ENCODE measurements around the gene PPP1R12B.
A peak's percentile ranks its signal among the peaks of the same experiment; 100 is the strongest.
"Not testable (repeated sequence)": the region's sequence is repeated elsewhere in the genome, so short reads cannot be mapped to it uniquely, and the experiment has no call there.

The PPP1R12B gene

GRCh38 chr1:202493112-202493511, 144.6 kb downstream of the PPP1R12B start:
- H3K4me1 ChIP-seq (ENCODE audit: control insufficient read depth, insufficient read depth, low read length, poor library complexity, severe bottlenecking); H3K4me3 ChIP-seq (ENCODE audit: extremely low read depth, insufficient read depth, low read length, poor library complexity, severe bottlenecking); H3K27ac ChIP-seq (ENCODE audit: low read depth, low read length, severe bottlenecking); H3K9me3 ChIP-seq (ENCODE audit: control insufficient read depth, low read length): not testable (repeated sequence)
- H3K36me3 ChIP-seq (ENCODE audit: control insufficient read depth, insufficient read depth, low read length), result peaks cover 12% of the 10 kb centered on the region
- WGBS, 2 experiments (ENCODE audit: insufficient coverage in 2 of 2), result 74 to 83% methylated on average over 3 of the region's 3 CpGs

GRCh38 chr1:202498542-202498941, 150.0 kb downstream of the PPP1R12B start:
- Histone ChIP-seq H3K4me1 (ENCODE audit: control insufficient read depth, insufficient read depth, low read length, poor library complexity, severe bottlenecking) (no peaks in the 10 kb centered on the region), H3K36me3 (ENCODE audit: control insufficient read depth, insufficient read depth, low read length) (peaks cover 5% of the 10 kb centered on the region), H3K4me3 (ENCODE audit: extremely low read depth, insufficient read depth, low read length, poor library complexity, severe bottlenecking) (no peak overlapping the region), H3K27ac (ENCODE audit: low read depth, low read length, severe bottlenecking) (no peak overlapping the region), H3K9me3 (ENCODE audit: control insufficient read depth, low read length) (no peaks in the 10 kb centered on the region)
- WGBS, 2 experiments (ENCODE audit: insufficient coverage in 2 of 2), result 83% methylated on average over 1 of the region's 1 CpG; no CpG with 5 or more reads in 1 of the 2 experiments

GRCh38 chr1:202499997-202500396, 151.5 kb downstream of the PPP1R12B start:
- H3K4me3 ChIP-seq (ENCODE audit: extremely low read depth, insufficient read depth, low read length, poor library complexity, severe bottlenecking); H3K9me3 ChIP-seq (ENCODE audit: control insufficient read depth, low read length); H3K36me3 ChIP-seq (ENCODE audit: control insufficient read depth, insufficient read depth, low read length); H3K27ac ChIP-seq (ENCODE audit: low read depth, low read length, severe bottlenecking); H3K4me1 ChIP-seq (ENCODE audit: control insufficient read depth, insufficient read depth, low read length, poor library complexity, severe bottlenecking): not testable (repeated sequence)
- 100% methylated on average over 1 of the region's 3 CpGs; no CpG with 5 or more reads in 1 of the 2 experiments for WGBS, 2 experiments (ENCODE audit: insufficient coverage in 2 of 2)

- no peak overlapping the region for H3K27ac ChIP-seq (ENCODE audit: low read depth, low read length, severe bottlenecking)
- H3K36me3 ChIP-seq (ENCODE audit: control insufficient read depth, insufficient read depth, low read length), result peaks cover 3% of the 10 kb centered on the region
- peaks cover 14% of the 10 kb centered on the region for H3K4me1 ChIP-seq (ENCODE audit: control insufficient read depth, insufficient read depth, low read length, poor library complexity, severe bottlenecking)
- H3K4me3 ChIP-seq (ENCODE audit: extremely low read depth, insufficient read depth, low read length, poor library complexity, severe bottlenecking), result no peak overlapping the region
- WGBS, 2 experiments (ENCODE audit: insufficient coverage in 2 of 2), result 25 to 60% methylated on average over 1 of the region's 2 CpGs
- no peaks in the 10 kb centered on the region for H3K9me3 ChIP-seq (ENCODE audit: control insufficient read depth, low read length)
Observed at GRCh38 chr1:202501281-202501680, 152.8 kb downstream of the PPP1R12B start.

- Histone ChIP-seq H3K27ac (ENCODE audit: low read depth, low read length, severe bottlenecking) (peak overlapping the region; percentile 69), H3K4me3 (ENCODE audit: extremely low read depth, insufficient read depth, low read length, poor library complexity, severe bottlenecking) (no peak overlapping the region)
- WGBS, 2 experiments (ENCODE audit: insufficient coverage in 2 of 2), result 19 to 46% methylated on average over 2 of the region's 4 CpGs
Observed at GRCh38 chr1:202505356-202505755, 156.9 kb downstream of the PPP1R12B start.

GRCh38 chr1:202505880-202506575, 157.5 kb downstream of the PPP1R12B start:
- 78 to 80% methylated on average over 3 to 5 of the region's 6 CpGs for WGBS, 2 experiments (ENCODE audit: insufficient coverage in 2 of 2)
- not testable (repeated sequence) for H3K4me3 ChIP-seq (ENCODE audit: extremely low read depth, insufficient read depth, low read length, poor library complexity, severe bottlenecking)

More at GRCh38 chr1:202505356-202505755, 156.9 kb downstream of the PPP1R12B start:
- H3K36me3 ChIP-seq (ENCODE audit: control insufficient read depth, insufficient read depth, low read length), result peaks cover 3% of the 10 kb centered on the region
- H3K4me1 ChIP-seq (ENCODE audit: control insufficient read depth, insufficient read depth, low read length, poor library complexity, severe bottlenecking), result peaks cover 14% of the 10 kb centered on the region
- H3K9me3 ChIP-seq (ENCODE audit: control insufficient read depth, low read length), result no peaks in the 10 kb centered on the region

GRCh38 chr1:202508863-202509262, 160.4 kb downstream of the PPP1R12B start:
- peaks cover 14% of the 10 kb centered on the region for H3K4me1 ChIP-seq (ENCODE audit: control insufficient read depth, insufficient read depth, low read length, poor library complexity, severe bottlenecking)
- not testable (repeated sequence) for H3K36me3 ChIP-seq (ENCODE audit: control insufficient read depth, insufficient read depth, low read length); H3K27ac ChIP-seq (ENCODE audit: low read depth, low read length, severe bottlenecking); H3K9me3 ChIP-seq (ENCODE audit: control insufficient read depth, low read length); H3K4me3 ChIP-seq (ENCODE audit: extremely low read depth, insufficient read depth, low read length, poor library complexity, severe bottlenecking)
- 100% methylated on average over 1 to 2 of the region's 6 CpGs for WGBS, 2 experiments (ENCODE audit: insufficient coverage in 2 of 2)

More at GRCh38 chr1:202505880-202506575, 157.5 kb downstream of the PPP1R12B start:
- H3K36me3 ChIP-seq (ENCODE audit: control insufficient read depth, insufficient read depth, low read length); H3K9me3 ChIP-seq (ENCODE audit: control insufficient read depth, low read length): not testable (repeated sequence)
- Histone ChIP-seq H3K27ac (ENCODE audit: low read depth, low read length, severe bottlenecking) (peak overlapping the region; percentile 69), H3K4me1 (ENCODE audit: control insufficient read depth, insufficient read depth, low read length, poor library complexity, severe bottlenecking) (peaks cover 14% of the 10 kb centered on the region)

- not testable (repeated sequence) for H3K36me3 ChIP-seq (ENCODE audit: control insufficient read depth, insufficient read depth, low read length); H3K4me1 ChIP-seq (ENCODE audit: control insufficient read depth, insufficient read depth, low read length, poor library complexity, severe bottlenecking); H3K9me3 ChIP-seq (ENCODE audit: control insufficient read depth, low read length); H3K27ac ChIP-seq (ENCODE audit: low read depth, low read length, severe bottlenecking); H3K4me3 ChIP-seq (ENCODE audit: extremely low read depth, insufficient read depth, low read length, poor library complexity, severe bottlenecking)
Observed at GRCh38 chr1:202513875-202514274, 165.4 kb downstream of the PPP1R12B start.

GRCh38 chr1:202516434-202516877, 168.0 kb downstream of the PPP1R12B start:
- H3K36me3 ChIP-seq (ENCODE audit: control insufficient read depth, insufficient read depth, low read length), result no peaks in the 10 kb centered on the region

GRCh38 chr1:202517146-202517545, 168.6 kb downstream of the PPP1R12B start:
- not testable (repeated sequence) for H3K27ac ChIP-seq (ENCODE audit: low read depth, low read length, severe bottlenecking); H3K9me3 ChIP-seq (ENCODE audit: control insufficient read depth, low read length); H3K36me3 ChIP-seq (ENCODE audit: control insufficient read depth, insufficient read depth, low read length); H3K4me3 ChIP-seq (ENCODE audit: extremely low read depth, insufficient read depth, low read length, poor library complexity, severe bottlenecking); H3K4me1 ChIP-seq (ENCODE audit: control insufficient read depth, insufficient read depth, low read length, poor library complexity, severe bottlenecking)
- WGBS, 2 experiments (ENCODE audit: insufficient coverage in 2 of 2), result no CpG with 5 or more reads among the region's 1 CpG

More at GRCh38 chr1:202516434-202516877, 168.0 kb downstream of the PPP1R12B start:
- no peak overlapping the region for H3K4me3 ChIP-seq (ENCODE audit: extremely low read depth, insufficient read depth, low read length, poor library complexity, severe bottlenecking)
- no peaks in the 10 kb centered on the region for H3K4me1 ChIP-seq (ENCODE audit: control insufficient read depth, insufficient read depth, low read length, poor library complexity, severe bottlenecking)
- WGBS, 2 experiments (ENCODE audit: insufficient coverage in 2 of 2), result 92 to 100% methylated on average over 2 of the region's 4 CpGs
- no peak overlapping the region for H3K27ac ChIP-seq (ENCODE audit: low read depth, low read length, severe bottlenecking)
- H3K9me3 ChIP-seq (ENCODE audit: control insufficient read depth, low read length), result no peaks in the 10 kb centered on the region

- no CpG with 5 or more reads among the region's 1 CpG for WGBS, 2 experiments (ENCODE audit: insufficient coverage in 2 of 2)
- not testable (repeated sequence) for H3K4me3 ChIP-seq (ENCODE audit: extremely low read depth, insufficient read depth, low read length, poor library complexity, severe bottlenecking); H3K27ac ChIP-seq (ENCODE audit: low read depth, low read length, severe bottlenecking); H3K4me1 ChIP-seq (ENCODE audit: control insufficient read depth, insufficient read depth, low read length, poor library complexity, severe bottlenecking); H3K36me3 ChIP-seq (ENCODE audit: control insufficient read depth, insufficient read depth, low read length); H3K9me3 ChIP-seq (ENCODE audit: control insufficient read depth, low read length)
Observed at GRCh38 chr1:202518180-202518579, 169.7 kb downstream of the PPP1R12B start.

Measured in mesodermal cell (in vitro differentiated cells).